HG02759 (cell line): ENCODE data around the gene PTPN18.
"Not testable (repeated sequence)": the region's sequence is repeated elsewhere in the genome, so short reads cannot be mapped to it uniquely, and the experiment has no call there.

Experiments used
- ATAC-seq: cut with Tn5 transposase; IDR thresholded peaks from one replicate; pipeline ENCODE4 v1.9.1; 2021; ENCODE audit warnings: mild to moderate bottlenecking, moderate library complexity; ENCODE audit not compliant: unreplicated experiment

Gene PTPN18

DNA sequence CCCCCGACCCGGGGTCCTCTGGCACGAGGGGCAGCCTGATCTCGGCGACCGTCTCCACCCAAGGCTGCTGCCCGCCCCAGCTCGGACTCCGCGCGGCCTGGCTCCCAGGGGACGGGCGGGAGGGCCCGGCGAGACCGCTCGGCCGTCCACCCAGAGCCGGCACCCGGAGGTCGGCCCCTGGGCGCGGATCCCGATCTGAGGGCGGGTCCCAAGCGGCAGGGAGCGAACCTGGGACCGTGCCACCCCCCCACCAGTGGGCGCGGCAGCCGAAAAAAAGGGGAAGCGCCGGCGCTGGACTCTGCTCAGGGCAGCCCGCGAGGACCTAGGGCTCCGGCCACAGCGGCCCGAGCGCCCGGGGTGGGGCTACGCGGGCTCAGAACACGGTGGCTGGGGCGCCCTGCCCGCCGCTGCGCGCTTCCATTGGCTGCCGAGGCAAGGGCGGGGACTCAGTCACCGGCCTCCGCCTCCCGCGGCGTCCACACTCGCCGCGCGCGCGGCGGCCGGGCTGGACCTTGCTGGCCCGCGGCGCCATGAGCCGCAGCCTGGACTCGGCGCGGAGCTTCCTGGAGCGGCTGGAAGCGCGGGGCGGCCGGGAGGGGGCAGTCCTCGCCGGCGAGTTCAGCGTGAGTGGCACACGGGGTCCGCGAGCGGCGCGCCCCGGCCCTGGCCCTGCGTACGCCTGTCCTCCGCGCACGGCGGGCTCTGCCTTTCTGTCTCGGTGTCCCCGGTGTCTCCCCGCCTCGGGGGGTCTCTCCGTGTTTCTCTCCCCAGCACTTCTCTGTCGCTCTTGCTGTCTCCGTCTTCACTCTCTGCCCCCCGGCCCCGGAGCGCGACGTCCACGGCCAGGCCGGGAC is at the start of gene PTPN18:
PTPN18 (plus strand) TSS at position 479 of the 854 bp plus-strand sequence; CDS start at position 531, 52 bp downstream.
- peak; percentile 92 for ATAC-seq

DNA sequence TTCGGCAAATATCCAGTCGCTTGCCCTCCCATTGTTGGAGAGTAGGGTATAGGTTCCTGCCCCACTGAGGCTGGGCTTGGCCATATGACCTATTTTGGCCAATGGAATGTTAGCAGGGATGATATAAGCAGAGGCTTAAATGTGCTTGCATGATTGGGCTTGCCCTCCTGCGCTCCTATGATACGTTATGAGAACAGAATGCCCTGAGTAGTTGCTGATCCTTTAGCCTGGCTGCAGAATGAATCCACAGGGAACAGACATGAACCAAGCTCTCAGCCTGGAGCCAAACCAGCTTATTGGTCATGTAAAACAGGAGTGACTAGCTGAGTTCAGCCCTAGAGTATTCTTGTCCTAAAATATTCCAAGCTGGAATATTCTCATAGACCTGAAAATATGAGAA is 48.0 kb upstream of the PTPN18 start:
- ATAC-seq = no peak

DNA sequence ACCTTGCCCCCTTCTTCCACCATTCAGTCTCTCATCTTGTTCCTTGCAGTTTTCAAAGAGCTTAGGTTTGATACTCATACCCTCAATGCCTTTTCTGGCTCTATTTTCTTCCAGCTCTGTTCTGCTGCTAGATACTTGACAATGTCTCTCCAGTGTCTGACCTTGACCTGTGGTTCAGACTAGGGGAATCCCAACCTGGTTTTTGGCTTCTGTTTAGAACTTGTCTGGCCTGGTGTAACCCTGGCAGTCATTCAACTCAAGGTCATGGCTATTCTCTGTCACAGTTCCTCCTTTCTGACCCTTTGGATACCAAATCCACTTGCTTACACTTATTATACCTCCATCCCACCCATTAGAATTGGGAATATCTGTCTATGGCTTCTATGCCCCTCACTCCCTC is 45.0 kb upstream of the PTPN18 start:
- peak; percentile 56 for ATAC-seq

- no peak for ATAC-seq
These were observed 42.0 kb upstream of the PTPN18 start for GRCh38 chr2:130313812-130314334.

- ATAC-seq = no peak
These were observed 41.5 kb upstream of the PTPN18 start for GRCh38 chr2:130314377-130314776.

GRCh38 chr2:130316596-130316995 is 39.3 kb upstream of the PTPN18 start:
- ATAC-seq = no peak

DNA sequence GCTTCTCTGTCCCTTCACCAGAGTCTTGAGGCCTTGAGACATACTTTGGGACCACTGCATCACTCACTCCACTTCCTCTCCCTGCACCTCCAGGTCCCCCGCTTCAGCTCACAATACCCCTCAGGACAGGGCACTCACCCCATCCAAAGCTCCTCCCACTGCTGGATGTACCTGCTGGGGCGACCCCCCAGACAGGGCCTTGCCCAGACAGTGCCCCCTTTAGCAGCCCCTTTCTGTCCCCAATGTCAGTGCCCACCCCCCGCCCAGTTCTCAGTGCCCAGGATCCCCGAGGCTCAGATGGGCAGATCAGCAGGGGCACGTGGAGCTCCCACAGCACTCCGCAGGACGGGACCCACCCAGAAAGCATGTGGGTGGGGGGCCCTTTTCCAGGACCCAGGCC is 37.0 kb upstream of the PTPN18 start:
- ATAC-seq = no peak

DNA sequence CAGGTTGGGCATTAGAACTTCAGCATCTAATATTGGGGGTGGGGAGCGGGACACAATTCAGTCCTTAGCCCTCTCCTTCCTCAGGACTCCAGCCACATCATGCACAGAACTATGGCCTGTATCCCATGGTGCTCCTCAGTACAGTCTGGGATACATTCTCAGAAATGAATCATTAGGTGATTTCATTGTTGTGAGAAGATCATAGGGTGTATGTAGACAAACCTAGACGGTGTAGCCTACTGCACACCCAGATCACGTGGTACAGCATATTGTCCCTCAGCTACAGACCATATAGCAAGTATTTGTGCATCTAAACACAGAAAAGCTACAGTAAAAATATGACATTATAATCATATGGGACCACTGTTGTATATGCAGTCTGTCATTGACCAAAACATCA is 36.3 kb upstream of the PTPN18 start:
- no peak for ATAC-seq

- no peak for ATAC-seq
These were observed 27.9 kb upstream of the PTPN18 start for GRCh38 chr2:130327703-130328527.

DNA sequence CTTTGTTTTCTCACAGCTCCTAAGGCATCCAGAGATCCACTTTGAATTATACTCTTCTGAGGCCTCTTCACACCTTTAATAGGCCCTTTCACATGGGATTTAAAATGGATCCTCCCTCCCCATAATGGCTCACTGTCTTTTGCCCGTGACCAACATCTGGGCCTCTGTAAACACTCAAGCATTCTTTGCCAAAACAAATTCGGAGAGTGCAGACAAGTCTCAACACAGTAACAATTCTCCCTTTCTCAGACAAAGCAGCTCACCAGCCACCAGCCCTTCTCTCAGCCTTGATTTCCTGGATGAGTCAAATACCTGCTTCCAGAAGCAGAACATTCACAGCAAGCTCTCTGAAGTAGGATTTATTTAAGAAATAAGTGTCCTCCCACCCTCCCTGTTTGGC is 27.1 kb upstream of the PTPN18 start:
- no peak for ATAC-seq

DNA sequence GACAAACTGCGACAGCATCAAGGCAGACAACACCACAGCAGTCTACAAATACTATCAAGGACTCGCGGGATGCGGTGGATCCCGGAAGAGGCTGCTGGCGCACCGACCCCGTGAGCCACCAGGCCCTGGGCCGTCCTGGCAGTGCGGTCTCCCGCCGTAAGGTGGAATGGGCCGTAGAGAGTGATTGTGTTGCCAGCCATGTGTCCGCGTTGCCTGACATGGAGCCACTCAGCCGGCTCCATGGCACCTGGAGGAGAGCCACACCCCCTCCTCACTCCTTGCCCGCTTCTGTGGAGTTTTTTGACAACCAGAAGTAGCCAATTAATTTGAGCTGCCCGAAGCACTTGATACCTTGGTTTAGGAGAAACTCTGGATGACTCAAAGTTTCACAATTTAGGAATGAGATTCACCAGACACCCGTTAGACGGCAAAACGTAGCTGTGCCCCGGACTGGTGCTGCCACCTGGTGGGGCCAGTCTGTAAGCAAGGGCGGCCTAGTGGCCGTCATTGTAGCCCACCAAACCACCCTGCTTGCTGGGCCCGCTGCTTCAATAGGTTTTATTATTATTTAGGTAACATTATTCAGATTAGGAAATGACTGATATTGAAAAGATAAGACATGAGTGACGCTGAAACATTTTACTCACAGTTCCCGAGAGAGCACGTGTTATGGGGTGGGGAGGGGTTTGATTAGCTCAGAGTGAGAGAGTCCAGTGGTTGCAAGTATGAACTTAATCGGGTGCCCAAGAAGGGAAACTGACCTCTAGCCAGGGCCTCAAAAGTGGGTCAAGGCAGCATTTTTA is 23.4 kb upstream of the PTPN18 start:
- ATAC-seq = peak; percentile 77

DNA sequence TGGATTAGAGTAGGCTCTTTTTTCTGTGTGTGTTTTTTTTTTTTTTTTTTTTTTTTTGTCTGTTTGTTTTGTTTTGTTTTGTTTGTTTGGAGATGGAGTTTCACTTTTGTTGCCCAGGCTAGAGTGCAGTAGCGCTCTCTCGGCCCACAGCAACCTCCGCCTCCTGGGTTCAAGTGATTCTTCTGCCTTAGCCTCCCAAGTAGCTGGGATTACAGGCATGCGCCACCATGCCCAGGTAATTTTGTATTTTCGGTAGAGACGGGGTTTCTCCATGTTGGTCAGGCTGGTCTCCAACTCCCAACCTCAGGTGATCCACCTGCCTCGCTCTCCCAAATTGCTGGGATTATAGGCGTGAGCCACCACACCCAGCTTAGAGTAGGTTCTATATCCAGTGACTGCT is 22.6 kb upstream of the PTPN18 start:
- ATAC-seq = not testable (repeated sequence)

DNA sequence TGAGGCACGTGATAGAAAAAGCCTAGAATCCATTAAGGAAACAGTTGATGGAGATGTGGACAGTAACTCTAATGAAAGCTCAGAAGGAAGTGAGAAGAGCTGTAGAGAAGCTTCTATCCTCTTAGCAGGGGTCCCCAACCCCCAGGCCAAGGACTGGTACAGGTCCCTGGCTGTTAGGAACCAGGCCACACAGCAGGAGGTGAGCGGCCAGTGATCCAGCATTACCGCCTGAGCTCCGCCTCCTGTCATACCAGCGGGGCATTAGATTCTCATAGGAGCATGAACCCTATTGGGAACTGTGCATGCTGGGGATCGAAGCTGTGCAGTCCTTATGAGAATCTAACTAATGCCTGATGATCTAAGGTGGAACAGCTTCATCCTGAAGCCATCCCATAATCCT is 21.8 kb upstream of the PTPN18 start:
- ATAC-seq = no peak

GRCh38 chr2:130335226-130335625 is 20.6 kb upstream of the PTPN18 start:
- no peak for ATAC-seq

DNA sequence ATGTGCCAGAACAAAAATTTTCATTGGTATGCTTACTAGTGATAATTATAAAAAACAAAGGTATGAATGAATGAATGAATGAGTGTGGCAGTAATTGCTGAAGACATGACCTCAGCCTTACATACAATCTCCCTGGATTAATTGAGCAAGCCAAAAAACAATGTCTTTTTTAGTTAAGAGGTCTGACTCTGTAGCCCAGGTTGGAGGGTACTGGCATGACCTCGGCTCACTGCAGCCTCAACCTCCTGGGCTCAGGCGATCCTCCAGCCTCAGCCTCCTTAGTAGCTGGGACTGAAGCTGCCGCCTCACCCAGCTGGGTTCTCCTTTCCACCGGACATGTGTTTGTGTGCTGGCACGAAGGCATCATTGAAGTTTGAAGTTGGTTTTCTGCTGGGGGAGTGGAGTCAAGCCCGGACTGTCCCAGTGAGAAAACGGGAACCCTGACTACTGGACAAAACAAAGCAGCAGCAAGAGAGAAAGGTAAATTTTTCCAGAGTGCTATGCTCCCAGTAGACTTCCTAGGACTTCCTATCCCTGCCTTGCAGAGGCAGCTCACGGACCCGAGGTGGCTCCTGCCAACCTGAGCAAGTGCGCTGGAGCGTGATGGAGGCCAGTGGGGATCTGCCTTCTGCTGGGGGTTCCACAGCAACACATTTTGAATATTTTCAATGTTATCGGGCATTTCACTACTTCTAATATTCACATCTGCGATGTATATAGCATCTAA is 19.5 kb upstream of the PTPN18 start:
- no peak for ATAC-seq

GRCh38 chr2:130336877-130337734 is 18.8 kb upstream of the PTPN18 start:
- peak; percentile 26 for ATAC-seq

DNA sequence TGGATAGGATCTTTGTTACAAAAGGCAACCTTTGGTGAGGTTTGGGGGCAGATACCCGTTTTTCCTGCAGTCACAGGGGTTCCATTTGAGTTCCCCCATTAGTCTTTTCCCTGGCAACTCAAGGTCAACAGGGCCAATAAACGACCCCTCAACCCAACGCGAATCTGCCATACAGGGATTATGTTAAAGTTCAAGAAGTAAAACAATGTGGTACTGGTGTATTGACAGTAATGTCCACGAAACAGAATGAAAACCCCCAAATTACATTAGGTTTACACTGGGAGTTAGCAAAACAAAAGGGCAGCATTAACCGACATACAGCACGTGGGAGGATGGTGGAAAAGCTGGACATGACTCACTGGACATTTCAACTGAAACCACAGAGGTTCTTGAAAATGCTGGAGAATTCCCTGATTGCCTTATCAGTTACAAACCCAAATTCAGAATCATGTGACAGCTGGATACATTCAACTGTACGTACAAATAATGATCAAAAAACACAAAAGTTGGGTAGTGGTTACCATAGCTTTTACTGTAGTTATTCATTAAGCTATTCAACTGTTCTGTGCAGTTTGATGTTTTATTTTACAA is 18.0 kb upstream of the PTPN18 start:
- no peak for ATAC-seq

- no peak for ATAC-seq
These were observed 17.0 kb upstream of the PTPN18 start for GRCh38 chr2:130338793-130339345.
